GM18507 (cell line): ENCODE measurements around the gene SGCG.
A peak's percentile ranks its signal among the peaks of the same experiment; 100 is the strongest.

Source experiments
- DNase-seq: peaks from one replicate; pipeline ENCODE4 v3.0.0; 2011; ENCODE audit warnings: low read depth; ENCODE audit not compliant: insufficient read length; ENCODE audit errors: extremely low spot score
- FAIRE-seq: peaks from 2 replicates; lab custom pipeline; 2011; peaks lifted over from hg19 to GRCh38; lab: Jason Lieb, UNC

Gene SGCG

DNA sequence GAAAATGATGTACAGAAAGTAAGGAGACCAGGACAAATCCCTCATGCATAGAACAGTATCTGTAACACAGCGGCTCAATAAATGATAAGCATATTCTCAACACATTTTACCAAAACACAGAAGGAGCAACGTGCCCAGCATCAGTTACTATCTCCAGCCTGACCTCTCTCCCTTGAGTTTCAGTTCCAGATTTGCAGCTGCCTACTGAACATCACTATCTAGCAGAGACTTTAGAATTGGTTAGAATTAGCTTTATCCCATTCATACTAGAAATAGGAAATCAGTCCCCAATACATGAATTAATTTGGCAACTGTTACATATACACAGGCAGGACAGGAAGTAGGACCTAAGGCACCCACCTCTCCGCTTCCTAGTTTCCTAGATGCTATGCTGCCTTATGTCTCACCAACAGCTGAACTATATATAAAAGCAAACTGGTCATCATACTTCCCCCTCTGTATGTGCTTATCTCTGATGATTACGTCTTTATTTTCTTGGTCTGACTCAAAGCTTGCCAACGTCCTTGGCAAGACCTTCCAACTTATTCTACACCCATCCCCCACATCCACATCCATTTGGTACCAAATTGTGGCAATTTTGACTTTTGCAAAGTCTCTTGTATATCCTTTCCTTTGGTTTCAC lies 191.6 kb downstream of the SGCG start:
- FAIRE-seq (peak; percentile 33), DNase-seq (no peak)
